ENCODE measurements around the gene RPL3. TPM values are rescaled to one million over a fixed set of nuclear protein-coding genes. Genes with fewer than 3 reads are reported as not detected.

Gene RPL3
- 1,000 to 10,000 TPM in 1 of 2 donors, 100 to 1,000 TPM in 1; 908 to 1,235 TPM for total RNA-seq

DNA sequence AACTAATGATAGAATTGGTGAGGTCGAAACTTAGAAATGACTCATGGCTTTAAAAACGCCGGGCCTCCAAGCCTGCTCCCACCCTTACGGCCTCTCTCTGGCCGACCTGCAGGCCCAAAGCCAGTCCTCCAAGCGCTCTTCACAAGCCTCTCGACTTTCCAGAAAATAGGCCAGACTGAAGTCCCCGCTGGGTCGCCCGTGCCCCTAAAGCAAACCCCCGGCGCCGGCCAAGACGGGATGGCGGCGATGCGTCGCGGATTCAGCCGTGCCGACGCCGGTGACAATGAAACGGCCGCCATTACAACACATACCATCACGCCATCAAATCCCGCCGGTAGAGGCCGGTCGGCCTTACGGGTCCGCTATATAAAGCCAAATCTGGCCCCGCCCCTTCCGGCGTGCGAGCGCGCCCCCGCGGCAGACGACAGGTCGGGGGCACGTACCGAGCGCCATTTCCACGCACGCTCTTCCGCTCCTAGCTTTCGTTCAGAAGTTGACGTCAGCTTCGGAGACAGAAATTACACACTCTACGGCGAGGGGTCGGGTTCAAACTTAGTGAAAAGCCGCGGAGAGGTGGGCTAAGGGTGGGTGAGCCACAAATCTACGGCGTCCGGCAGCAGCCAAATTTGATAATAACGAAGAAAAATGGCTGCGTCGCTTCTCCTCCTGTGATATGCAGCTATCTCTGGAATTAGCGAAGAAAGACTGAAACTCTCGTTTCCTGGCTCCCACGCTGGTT, at the start of gene RPL3:
Gene RPL3 (minus strand): TSS at position 340 of the 739 bp plus-strand sequence. CDS start 26 bp downstream, at position 314.
- H3K4me1 ChIP-seq (ENCODE audit: control insufficient read depth in 1 of 2, low read depth in 2 of 2), result peaks cover 15 to 44% of the 10 kb centered on the region in 2 donors
- ATAC-seq (ENCODE audit: insufficient number of reproducible peaks, low FRiP score, low read depth) (peak; percentile 90), DNase-seq (ENCODE audit: low spot score) (peak; percentile 80)
- TF ChIP-seq, protein P1, sequence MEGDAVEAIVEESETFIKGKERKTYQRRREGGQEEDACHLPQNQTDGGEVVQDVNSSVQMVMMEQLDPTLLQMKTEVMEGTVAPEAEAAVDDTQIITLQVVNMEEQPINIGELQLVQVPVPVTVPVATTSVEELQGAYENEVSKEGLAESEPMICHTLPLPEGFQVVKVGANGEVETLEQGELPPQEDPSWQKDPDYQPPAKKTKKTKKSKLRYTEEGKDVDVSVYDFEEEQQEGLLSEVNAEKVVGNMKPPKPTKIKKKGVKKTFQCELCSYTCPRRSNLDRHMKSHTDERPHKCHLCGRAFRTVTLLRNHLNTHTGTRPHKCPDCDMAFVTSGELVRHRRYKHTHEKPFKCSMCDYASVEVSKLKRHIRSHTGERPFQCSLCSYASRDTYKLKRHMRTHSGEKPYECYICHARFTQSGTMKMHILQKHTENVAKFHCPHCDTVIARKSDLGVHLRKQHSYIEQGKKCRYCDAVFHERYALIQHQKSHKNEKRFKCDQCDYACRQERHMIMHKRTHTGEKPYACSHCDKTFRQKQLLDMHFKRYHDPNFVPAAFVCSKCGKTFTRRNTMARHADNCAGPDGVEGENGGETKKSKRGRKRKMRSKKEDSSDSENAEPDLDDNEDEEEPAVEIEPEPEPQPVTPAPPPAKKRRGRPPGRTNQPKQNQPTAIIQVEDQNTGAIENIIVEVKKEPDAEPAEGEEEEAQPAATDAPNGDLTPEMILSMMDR (IDR thresholded peaks at IDR 0.05), result no peak
- H3K27me3 ChIP-seq (replicated peaks; ENCODE audit: insufficient read depth), result no peaks in the 10 kb centered on the region
- peak within 1 kb of the TSS; percentile 96 to 99 for H3K27ac ChIP-seq
- peak within 1 kb of the TSS; percentile 89 for H3K4me3 ChIP-seq
- no peaks in the 10 kb centered on the region for H3K9me3 ChIP-seq
- peaks cover 31% of the 10 kb centered on the region for H3K36me3 ChIP-seq

- peaks cover 3% of the 10 kb centered on the region for H3K9me3 ChIP-seq
- TF ChIP-seq, protein P1 (IDR thresholded peaks at IDR 0.05), result no peak
- H3K4me1 ChIP-seq (ENCODE audit: control insufficient read depth in 1 of 2, low read depth in 2 of 2), result no peaks in the 10 kb centered on the region
- no peaks in the 10 kb centered on the region for H3K36me3 ChIP-seq
- no peaks in the 10 kb centered on the region for H3K27me3 ChIP-seq (replicated peaks; ENCODE audit: insufficient read depth)
- no peak overlapping the region for H3K27ac ChIP-seq
- no peak for DNase-seq (ENCODE audit: low spot score)
- ATAC-seq (ENCODE audit: insufficient number of reproducible peaks, low FRiP score, low read depth), result no peak
- H3K4me3 ChIP-seq, result no peak overlapping the region
Measured at GRCh38 chr22:39369186-39369585, 49.8 kb upstream of the RPL3 start.

- DNase-seq (ENCODE audit: low spot score), result no peak
- H3K27me3 ChIP-seq (replicated peaks; ENCODE audit: insufficient read depth), result no peaks in the 10 kb centered on the region
- H3K36me3 ChIP-seq, result no peaks in the 10 kb centered on the region
- H3K27ac ChIP-seq, result no peak overlapping the region
- no peak for ATAC-seq (ENCODE audit: insufficient number of reproducible peaks, low FRiP score, low read depth)
- no peaks in the 10 kb centered on the region for H3K4me1 ChIP-seq (ENCODE audit: control insufficient read depth in 1 of 2, low read depth in 2 of 2)
- H3K4me3 ChIP-seq, result no peak overlapping the region
- H3K9me3 ChIP-seq, result peaks cover 3% of the 10 kb centered on the region
- TF ChIP-seq, protein P1 (IDR thresholded peaks at IDR 0.05), result no peak
Measured at GRCh38 chr22:39368461-39368911, 49.1 kb upstream of the RPL3 start.

DNA sequence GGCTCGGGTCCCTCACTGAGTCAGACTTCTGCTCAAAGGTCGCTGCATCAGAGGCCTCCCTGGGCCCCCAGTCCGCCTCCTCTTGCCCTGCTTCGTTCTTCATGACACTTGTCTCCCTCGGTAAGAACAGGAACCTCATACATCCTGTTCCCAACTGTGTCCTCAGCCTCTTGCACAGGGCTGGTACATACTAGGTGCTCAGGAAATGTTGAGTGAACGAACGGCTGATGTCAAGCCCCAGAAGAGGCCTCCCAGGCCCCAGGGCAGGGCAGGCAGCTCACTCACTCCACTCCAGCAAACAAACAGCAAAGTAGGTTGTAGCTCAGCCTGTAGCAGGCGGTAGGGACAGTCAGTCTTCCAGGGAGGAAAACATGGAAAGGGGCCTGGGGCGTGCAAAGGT, 47.6 kb upstream of the RPL3 start:
- Histone ChIP-seq H3K36me3 (no peaks in the 10 kb centered on the region), H3K4me3 (no peak overlapping the region), H3K4me1 (ENCODE audit: control insufficient read depth in 1 of 2, low read depth in 2 of 2) (no peaks in the 10 kb centered on the region), H3K27me3 (replicated peaks; ENCODE audit: insufficient read depth) (no peaks in the 10 kb centered on the region), H3K9me3 (peaks cover 3% of the 10 kb centered on the region), H3K27ac (no peak overlapping the region)
- TF ChIP-seq, protein P1 (IDR thresholded peaks at IDR 0.05), result no peak
- DNase-seq (ENCODE audit: low spot score) (no peak), ATAC-seq (ENCODE audit: insufficient number of reproducible peaks, low FRiP score, low read depth) (no peak)

GRCh38 chr22:39365492-39365780, 46.0 kb upstream of the RPL3 start:
- Histone ChIP-seq H3K27me3 (replicated peaks; ENCODE audit: insufficient read depth) (no peaks in the 10 kb centered on the region), H3K4me3 (no peak overlapping the region), H3K36me3 (no peaks in the 10 kb centered on the region), H3K4me1 (ENCODE audit: control insufficient read depth in 1 of 2, low read depth in 2 of 2) (no peaks in the 10 kb centered on the region), H3K27ac (no peak overlapping the region), H3K9me3 (no peaks in the 10 kb centered on the region)
- ATAC-seq (ENCODE audit: insufficient number of reproducible peaks, low FRiP score, low read depth), result no peak
- TF ChIP-seq, protein P1 (IDR thresholded peaks at IDR 0.05), result no peak
- no peak for DNase-seq (ENCODE audit: low spot score)

Data from thoracic aorta (tissue), 2 donors.